Fibroblast of lung (primary cell): ENCODE measurements around the gene DNAL4.

Experiments
- EZH2 ChIP-seq: IDR thresholded peaks from 2 replicates; pipeline ENCODE4 v1.5.1; 2012; ENCODE audit warnings: low read length, control low read depth, mild to moderate bottlenecking; ENCODE audit errors: missing control alignments
- TF ChIP-seq, protein P1 (sequence below), 2 donors: IDR thresholded peaks in 1 of 2; conservative IDR thresholded peaks in 1 of 2; 1 replicate in 1 of 2; 2 replicates in 1 of 2; pipeline ENCODE4 v1.5.1; 2011 to 2012; ENCODE audit warnings: low read length in 2 of 2, control low read depth in 1 of 2, inconsistent platforms in 1 of 2, low read depth in 1 of 2, mild to moderate bottlenecking in 1 of 2

GRCh38 chr22:38826801-38827200, 32.9 kb upstream of the DNAL4 start:
- TF ChIP-seq, protein P1, sequence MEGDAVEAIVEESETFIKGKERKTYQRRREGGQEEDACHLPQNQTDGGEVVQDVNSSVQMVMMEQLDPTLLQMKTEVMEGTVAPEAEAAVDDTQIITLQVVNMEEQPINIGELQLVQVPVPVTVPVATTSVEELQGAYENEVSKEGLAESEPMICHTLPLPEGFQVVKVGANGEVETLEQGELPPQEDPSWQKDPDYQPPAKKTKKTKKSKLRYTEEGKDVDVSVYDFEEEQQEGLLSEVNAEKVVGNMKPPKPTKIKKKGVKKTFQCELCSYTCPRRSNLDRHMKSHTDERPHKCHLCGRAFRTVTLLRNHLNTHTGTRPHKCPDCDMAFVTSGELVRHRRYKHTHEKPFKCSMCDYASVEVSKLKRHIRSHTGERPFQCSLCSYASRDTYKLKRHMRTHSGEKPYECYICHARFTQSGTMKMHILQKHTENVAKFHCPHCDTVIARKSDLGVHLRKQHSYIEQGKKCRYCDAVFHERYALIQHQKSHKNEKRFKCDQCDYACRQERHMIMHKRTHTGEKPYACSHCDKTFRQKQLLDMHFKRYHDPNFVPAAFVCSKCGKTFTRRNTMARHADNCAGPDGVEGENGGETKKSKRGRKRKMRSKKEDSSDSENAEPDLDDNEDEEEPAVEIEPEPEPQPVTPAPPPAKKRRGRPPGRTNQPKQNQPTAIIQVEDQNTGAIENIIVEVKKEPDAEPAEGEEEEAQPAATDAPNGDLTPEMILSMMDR (conservative IDR thresholded peaks at IDR 0.05 in 1 of 2, IDR thresholded peaks at IDR 0.05 in 1 of 2; ENCODE audit: low read depth in 1 of 2, low read length in 2 of 2): no peak
- no peak for TF ChIP-seq EZH2
